Glomerular visceral epithelial cell (primary cell): ENCODE measurements around the gene ABR.
A peak's percentile ranks its signal among the peaks of the same experiment; 100 is the strongest.
"Not testable (repeated sequence)": the region's sequence is repeated elsewhere in the genome, so short reads cannot be mapped to it uniquely, and the experiment has no call there.

ENCODE experiments used
- DNase-seq: peaks from one replicate; pipeline ENCODE4 v3.0.0-alpha.2; 2016; ENCODE audit errors: extremely low spot score

The ABR gene

GRCh38 chr17:1147664-1148063, 32.1 kb downstream of the ABR start:
- DNase-seq = peak; percentile 78

GRCh38 chr17:1146561-1147265, 33.1 kb downstream of the ABR start:
- no peak for DNase-seq

- DNase-seq = no peak
Observed at GRCh38 chr17:1145311-1145986, 34.3 kb downstream of the ABR start.

- no peak for DNase-seq
Observed at GRCh38 chr17:1144162-1144561, 35.6 kb downstream of the ABR start.

- no peak for DNase-seq
Observed at GRCh38 chr17:1143573-1143972, 36.2 kb downstream of the ABR start.

- DNase-seq = no peak
Observed at GRCh38 chr17:1142561-1142971, 37.2 kb downstream of the ABR start.

GRCh38 chr17:1137465-1137894, 42.3 kb downstream of the ABR start:
- DNase-seq = no peak

- DNase-seq = no peak
Observed at GRCh38 chr17:1136748-1137147, 43.0 kb downstream of the ABR start.

GRCh38 chr17:1134634-1135324, 45.0 kb downstream of the ABR start:
- no peak for DNase-seq

GRCh38 chr17:1130191-1130590, 49.6 kb downstream of the ABR start:
- no peak for DNase-seq

- DNase-seq = not testable (repeated sequence)
Observed at GRCh38 chr17:1128463-1128862, 51.3 kb downstream of the ABR start.

GRCh38 chr17:1126801-1127550, 52.8 kb downstream of the ABR start:
- DNase-seq = no peak

- no peak for DNase-seq
Observed at GRCh38 chr17:1126250-1126797, 53.5 kb downstream of the ABR start.

GRCh38 chr17:1125788-1126145, 54.0 kb downstream of the ABR start:
- no peak for DNase-seq

- DNase-seq = no peak
Observed at GRCh38 chr17:1124896-1125787, 54.6 kb downstream of the ABR start.

- DNase-seq = no peak
Observed at GRCh38 chr17:1123921-1124715, 55.7 kb downstream of the ABR start.

- DNase-seq = no peak
Observed at GRCh38 chr17:1123393-1123831, 56.4 kb downstream of the ABR start.

GRCh38 chr17:1122533-1123392, 57.0 kb downstream of the ABR start:
- DNase-seq = peak; percentile 76

GRCh38 chr17:1121442-1121817, 58.4 kb downstream of the ABR start:
- not testable (repeated sequence) for DNase-seq
